ENCODE results near the gene OR51A7.

- TF ChIP-seq CTCF (conservative IDR thresholded peaks at IDR 0.05) (no peak), ZFX (IDR thresholded peaks at IDR 0.05) (no peak)
Measured at GRCh38 chr11:4936745-4937144, 33.2 kb downstream of the OR51A7 start.

All from C4-2B (cell line).